Activated CD4-positive, alpha-beta T cell treated with anti-CD3 and anti-CD28 coated beads for 24 hours (primary cell): ENCODE measurements around the gene DNMT3L.

Source experiments
- DNase-seq, 2 donors: peaks; one replicate each; pipeline ENCODE4 v3.0.0-alpha.2; 2020; ENCODE audit warnings: low read depth in 2 of 2

Gene DNMT3L

GRCh38 chr21:44279354-44280260, 17.9 kb upstream of the DNMT3L start:
- no peak for DNase-seq

- DNase-seq = no peak
Measured at GRCh38 chr21:44275041-44275440, 13.3 kb upstream of the DNMT3L start.

- no peak for DNase-seq
Measured at GRCh38 chr21:44273046-44273445, 11.3 kb upstream of the DNMT3L start.

GRCh38 chr21:44272284-44272858, 10.7 kb upstream of the DNMT3L start:
- DNase-seq = no peak

- DNase-seq = no peak
Measured at GRCh38 chr21:44271558-44272283, 10.0 kb upstream of the DNMT3L start.

GRCh38 chr21:44269090-44269489, 7.4 kb upstream of the DNMT3L start:
- no peak for DNase-seq

GRCh38 chr21:44267655-44268142, 6.0 kb upstream of the DNMT3L start:
- no peak for DNase-seq

- DNase-seq = no peak
Measured at GRCh38 chr21:44265734-44266270, 4.1 kb upstream of the DNMT3L start.

- DNase-seq = no peak
Measured at GRCh38 chr21:44263768-44264167, 2.1 kb upstream of the DNMT3L start.

- no peak for DNase-seq
Measured at GRCh38 chr21:44263221-44263760, 1.6 kb upstream of the DNMT3L start.

- DNase-seq = no peak
Measured at GRCh38 chr21:44262338-44263056, 800 bp upstream of the DNMT3L start.

GRCh38 chr21:44260791-44261631, 686 bp downstream of the DNMT3L start:
- no peak for DNase-seq

- no peak for DNase-seq
Measured at GRCh38 chr21:44260066-44260465, 1.6 kb downstream of the DNMT3L start.

- no peak for DNase-seq
Measured at GRCh38 chr21:44259082-44259705, 2.5 kb downstream of the DNMT3L start.

GRCh38 chr21:44258056-44258725, 3.5 kb downstream of the DNMT3L start:
- DNase-seq = no peak

GRCh38 chr21:44255511-44255981, 6.2 kb downstream of the DNMT3L start:
- DNase-seq = no peak

GRCh38 chr21:44253832-44254710, 7.6 kb downstream of the DNMT3L start:
- no peak for DNase-seq
